Type B pancreatic cell (in vitro differentiated cells): ENCODE results near the gene PRR5L. TPM values are rescaled to one million over a fixed set of nuclear protein-coding genes. Genes with fewer than 3 reads are reported as not detected.

ENCODE experiments used
- DNase-seq: peaks from one replicate; pipeline ENCODE4 v3.0.0; 2021; ENCODE audit warnings: mixed read lengths; ENCODE audit not compliant: unreplicated experiment; ENCODE audit errors: extremely low spot score
- H3K27ac Mint-ChIP-seq: 2 replicates; pipeline ENCODE4 v1.8.0; 2021; ENCODE audit warnings: mild to moderate bottlenecking, mixed read lengths
- H3K27me3 Mint-ChIP-seq: 2 replicates; pipeline ENCODE4 v1.8.0; 2021; ENCODE audit warnings: mixed read lengths
- H3K36me3 Mint-ChIP-seq: 2 replicates; pipeline ENCODE4 v1.8.0; 2021; ENCODE audit warnings: mixed read lengths
- H3K4me1 Mint-ChIP-seq: one replicate; pipeline ENCODE4 v1.8.0; 2021; ENCODE audit warnings: mixed read lengths; ENCODE audit not compliant: unreplicated experiment
- H3K4me3 Mint-ChIP-seq: 2 replicates; pipeline ENCODE4 v1.8.0; 2021; ENCODE audit warnings: mild to moderate bottlenecking, mixed read lengths
- H3K9me3 Mint-ChIP-seq: 2 replicates; pipeline ENCODE4 v1.8.0; 2021; ENCODE audit warnings: mixed read lengths
- total RNA-seq: library from RNA; stranded (reverse); gene quantifications from 2 replicates; pipeline ENCODE4 v1.2.1, GENCODE V29; 2021; ENCODE audit warnings: low replicate concordance
- TF ChIP-seq, protein P1 (sequence below): fragments of 200-600 bp; sonication (generic); conservative IDR thresholded peaks from 2 replicates; pipeline ENCODE4 v1.5.0; 2021; ENCODE audit warnings: antibody characterized with exemption, mild to moderate bottlenecking

Gene PRR5L
- total RNA-seq, 1 donor from 2014 or later = 11.0 TPM

- DNase-seq = no peak
- Mint-ChIP-seq H3K27me3 (peaks cover 25% of the 10 kb centered on the region), H3K27ac (no peak overlapping the region), H3K36me3 (peaks cover 20% of the 10 kb centered on the region), H3K4me1 (no peaks in the 10 kb centered on the region), H3K9me3 (no peaks in the 10 kb centered on the region), H3K4me3 (no peak overlapping the region)
- TF ChIP-seq, protein P1, sequence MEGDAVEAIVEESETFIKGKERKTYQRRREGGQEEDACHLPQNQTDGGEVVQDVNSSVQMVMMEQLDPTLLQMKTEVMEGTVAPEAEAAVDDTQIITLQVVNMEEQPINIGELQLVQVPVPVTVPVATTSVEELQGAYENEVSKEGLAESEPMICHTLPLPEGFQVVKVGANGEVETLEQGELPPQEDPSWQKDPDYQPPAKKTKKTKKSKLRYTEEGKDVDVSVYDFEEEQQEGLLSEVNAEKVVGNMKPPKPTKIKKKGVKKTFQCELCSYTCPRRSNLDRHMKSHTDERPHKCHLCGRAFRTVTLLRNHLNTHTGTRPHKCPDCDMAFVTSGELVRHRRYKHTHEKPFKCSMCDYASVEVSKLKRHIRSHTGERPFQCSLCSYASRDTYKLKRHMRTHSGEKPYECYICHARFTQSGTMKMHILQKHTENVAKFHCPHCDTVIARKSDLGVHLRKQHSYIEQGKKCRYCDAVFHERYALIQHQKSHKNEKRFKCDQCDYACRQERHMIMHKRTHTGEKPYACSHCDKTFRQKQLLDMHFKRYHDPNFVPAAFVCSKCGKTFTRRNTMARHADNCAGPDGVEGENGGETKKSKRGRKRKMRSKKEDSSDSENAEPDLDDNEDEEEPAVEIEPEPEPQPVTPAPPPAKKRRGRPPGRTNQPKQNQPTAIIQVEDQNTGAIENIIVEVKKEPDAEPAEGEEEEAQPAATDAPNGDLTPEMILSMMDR = no peak
Measured at GRCh38 chr11:36432738-36433137, 136.7 kb downstream of the PRR5L start.

DNA sequence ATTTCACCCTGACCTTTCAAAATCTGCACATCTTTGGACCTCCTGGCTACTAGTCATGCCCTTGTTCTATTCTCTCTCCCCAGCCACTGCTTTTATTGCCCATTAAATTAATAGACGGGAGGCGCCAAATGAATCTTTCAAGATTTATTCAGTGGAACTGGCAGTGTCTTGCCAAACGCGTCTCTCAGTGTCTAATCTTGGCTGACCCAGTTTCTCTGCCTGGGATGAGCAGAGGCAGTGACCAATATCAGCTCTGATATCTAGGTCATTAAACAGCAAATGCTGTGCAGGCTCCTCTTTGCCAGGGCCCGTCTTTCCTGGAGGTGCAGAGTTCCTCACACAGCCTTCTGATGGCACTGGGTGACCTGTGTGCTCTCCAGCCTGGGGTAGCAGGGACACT, 140.0 kb downstream of the PRR5L start:
- Mint-ChIP-seq H3K27me3 (peaks cover 21% of the 10 kb centered on the region), H3K36me3 (peaks cover 30% of the 10 kb centered on the region)
- TF ChIP-seq, protein P1 = no peak

GRCh38 chr11:36436589-36436988, 140.5 kb downstream of the PRR5L start:
- Mint-ChIP-seq H3K27ac (no peak overlapping the region), H3K4me3 (no peak overlapping the region), H3K9me3 (no peaks in the 10 kb centered on the region), H3K4me1 (no peaks in the 10 kb centered on the region), H3K27me3 (peaks cover 21% of the 10 kb centered on the region), H3K36me3 (peaks cover 30% of the 10 kb centered on the region)
- TF ChIP-seq, protein P1 = no peak
- DNase-seq = no peak

More for the DNA sequence above, 140.0 kb downstream of the PRR5L start:
- Mint-ChIP-seq H3K4me1 (no peaks in the 10 kb centered on the region), H3K4me3 (no peak overlapping the region), H3K9me3 (no peaks in the 10 kb centered on the region), H3K27ac (no peak overlapping the region)
- DNase-seq = no peak

DNA sequence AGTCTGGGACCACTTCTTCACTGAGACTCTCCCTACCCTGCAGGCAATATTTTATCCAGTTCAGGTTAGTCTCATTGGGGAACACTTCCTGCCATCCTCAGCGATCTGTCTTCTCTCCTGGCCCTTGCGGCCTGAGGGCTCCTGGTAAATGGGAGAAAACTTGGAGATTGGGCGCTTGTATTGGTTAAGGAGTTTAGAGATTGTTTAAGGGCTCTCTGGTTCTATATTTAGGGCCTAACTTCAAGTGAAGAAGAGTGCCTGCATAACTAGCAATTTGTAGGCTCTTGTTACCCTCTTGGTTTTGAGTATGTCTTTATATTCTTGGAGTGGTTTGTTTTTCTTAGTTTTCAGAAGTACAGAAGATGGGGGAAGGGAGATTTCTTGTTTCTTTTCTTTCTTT, 141.3 kb downstream of the PRR5L start:
- Mint-ChIP-seq H3K9me3 (peaks cover 4% of the 10 kb centered on the region), H3K27me3 (peaks cover 16% of the 10 kb centered on the region), H3K27ac (no peak overlapping the region), H3K4me3 (no peak overlapping the region), H3K36me3 (peaks cover 25% of the 10 kb centered on the region), H3K4me1 (no peaks in the 10 kb centered on the region)
- DNase-seq = no peak
- TF ChIP-seq, protein P1 = no peak

GRCh38 chr11:36438126-36438525, 142.0 kb downstream of the PRR5L start:
- DNase-seq = no peak
- H3K4me1 Mint-ChIP-seq = no peaks in the 10 kb centered on the region
- no peak overlapping the region for H3K27ac Mint-ChIP-seq
- TF ChIP-seq, protein P1 = no peak
- H3K27me3 Mint-ChIP-seq = peaks cover 13% of the 10 kb centered on the region
- no peak overlapping the region for H3K4me3 Mint-ChIP-seq
- H3K9me3 Mint-ChIP-seq = peaks cover 4% of the 10 kb centered on the region
- peaks cover 23% of the 10 kb centered on the region for H3K36me3 Mint-ChIP-seq
